Measurements from ENCODE around the gene CAMK1D. TPM values are rescaled to one million over a fixed set of nuclear protein-coding genes. Genes with fewer than 3 reads are reported as not detected.

The CAMK1D gene
- total and polyA plus RNA-seq, 11 donors: 1.4 to 16.0 (median 2.5) TPM

GRCh38 chr10:12639996-12640944 lies 290.9 kb downstream of the CAMK1D start:
- Histone ChIP-seq H3K27ac (no peak overlapping the region), H3K4me1 (no peaks in the 10 kb centered on the region), H3K36me3 (no peaks in the 10 kb centered on the region), H3K9me3 (no peaks in the 10 kb centered on the region), H3K27me3 (no peaks in the 10 kb centered on the region), H3K4me3 (no peak overlapping the region)
- TF ChIP-seq POLR2A (IDR thresholded peaks at IDR 0.05): no peak
- TF ChIP-seq, protein P1, sequence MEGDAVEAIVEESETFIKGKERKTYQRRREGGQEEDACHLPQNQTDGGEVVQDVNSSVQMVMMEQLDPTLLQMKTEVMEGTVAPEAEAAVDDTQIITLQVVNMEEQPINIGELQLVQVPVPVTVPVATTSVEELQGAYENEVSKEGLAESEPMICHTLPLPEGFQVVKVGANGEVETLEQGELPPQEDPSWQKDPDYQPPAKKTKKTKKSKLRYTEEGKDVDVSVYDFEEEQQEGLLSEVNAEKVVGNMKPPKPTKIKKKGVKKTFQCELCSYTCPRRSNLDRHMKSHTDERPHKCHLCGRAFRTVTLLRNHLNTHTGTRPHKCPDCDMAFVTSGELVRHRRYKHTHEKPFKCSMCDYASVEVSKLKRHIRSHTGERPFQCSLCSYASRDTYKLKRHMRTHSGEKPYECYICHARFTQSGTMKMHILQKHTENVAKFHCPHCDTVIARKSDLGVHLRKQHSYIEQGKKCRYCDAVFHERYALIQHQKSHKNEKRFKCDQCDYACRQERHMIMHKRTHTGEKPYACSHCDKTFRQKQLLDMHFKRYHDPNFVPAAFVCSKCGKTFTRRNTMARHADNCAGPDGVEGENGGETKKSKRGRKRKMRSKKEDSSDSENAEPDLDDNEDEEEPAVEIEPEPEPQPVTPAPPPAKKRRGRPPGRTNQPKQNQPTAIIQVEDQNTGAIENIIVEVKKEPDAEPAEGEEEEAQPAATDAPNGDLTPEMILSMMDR (IDR thresholded peaks at IDR 0.05): no peak
- ATAC-seq: no peak
- intact Hi-C loops (cut with DNase I): no loop called here
- no peak for DNase-seq
- WGBS, 4 donors: 81 to 86% (median 85%) methylated on average over 12 of the region's 12 CpGs

GRCh38 chr10:12642036-12642435 lies 292.7 kb downstream of the CAMK1D start:
- H3K27ac ChIP-seq: no peak overlapping the region
- no peak for DNase-seq
- 91 to 98% (median 95%) methylated on average over 7 of the region's 7 CpGs for WGBS, 4 donors
- no peak for ATAC-seq
- H3K4me3 ChIP-seq: no peak overlapping the region
- H3K9me3 ChIP-seq: no peaks in the 10 kb centered on the region
- TF ChIP-seq POLR2A (IDR thresholded peaks at IDR 0.05): no peak
- H3K36me3 ChIP-seq: no peaks in the 10 kb centered on the region
- no peaks in the 10 kb centered on the region for H3K27me3 ChIP-seq
- intact Hi-C loops (cut with DNase I): no loop called here
- H3K4me1 ChIP-seq: no peaks in the 10 kb centered on the region

GRCh38 chr10:12643279-12643678 lies 293.9 kb downstream of the CAMK1D start:
- 87 to 91% (median 89%) methylated on average over 10 to 17 of the region's 17 CpGs for WGBS, 4 donors
- Histone ChIP-seq H3K27me3 (no peaks in the 10 kb centered on the region), H3K4me3 (no peak overlapping the region), H3K4me1 (no peaks in the 10 kb centered on the region), H3K27ac (no peak overlapping the region), H3K9me3 (no peaks in the 10 kb centered on the region), H3K36me3 (no peaks in the 10 kb centered on the region)
- no peak for DNase-seq
- ATAC-seq: no peak
- intact Hi-C loops (cut with DNase I): no loop called here
- no peak for TF ChIP-seq POLR2A (IDR thresholded peaks at IDR 0.05)
- TF ChIP-seq, protein P1 (IDR thresholded peaks at IDR 0.05): no peak

GRCh38 chr10:12644380-12645144 lies 295.2 kb downstream of the CAMK1D start:
- DNase-seq (no peak), ATAC-seq (no peak)
- no peak overlapping the region for H3K4me3 ChIP-seq
- no peaks in the 10 kb centered on the region for H3K27me3 ChIP-seq
- intact Hi-C loops (cut with DNase I): no loop called here
- TF ChIP-seq POLR2A (IDR thresholded peaks at IDR 0.05): no peak
- TF ChIP-seq, protein P1 (IDR thresholded peaks at IDR 0.05): no peak
- H3K9me3 ChIP-seq: no peaks in the 10 kb centered on the region
- no peaks in the 10 kb centered on the region for H3K36me3 ChIP-seq
- H3K27ac ChIP-seq: no peak overlapping the region
- no peaks in the 10 kb centered on the region for H3K4me1 ChIP-seq
- 91 to 97% (median 96%) methylated on average over 4 of the region's 4 CpGs for WGBS, 4 donors

Data from heart left ventricle (tissue), 16 donors.